KMS-11 (cell line): Measurements from ENCODE around the gene TBC1D9.

Source experiments
- H2AFZ ChIP-seq: fragments of 200-600 bp; sonication (generic); 2 replicates; pipeline ENCODE4 v1.6.1; 2016; ENCODE audit warnings: antibody characterized with exemption, mixed run types, low read depth
- H3K27ac ChIP-seq: fragments of 200-600 bp; sonication (generic); 2 replicates; pipeline ENCODE4 v1.6.1; 2016; ENCODE audit warnings: mild to moderate bottlenecking, mixed run types
- H3K27me3 ChIP-seq: fragments of 200-600 bp; sonication (generic); 2 replicates; pipeline ENCODE4 v1.6.1; 2017; ENCODE audit warnings: mild to moderate bottlenecking, low read depth, mixed run types, moderate library complexity; ENCODE audit not compliant: insufficient read depth
- H3K36me3 ChIP-seq: fragments of 200-600 bp; sonication (generic); 2 replicates; pipeline ENCODE4 v1.6.1; 2017; ENCODE audit warnings: mild to moderate bottlenecking, mixed run types; ENCODE audit not compliant: insufficient read depth
- H3K4me1 ChIP-seq: fragments of 200-600 bp; sonication (generic); 2 replicates; pipeline ENCODE4 v1.6.1; 2016; ENCODE audit warnings: mild to moderate bottlenecking, low read depth, mixed run types; ENCODE audit not compliant: poor library complexity, severe bottlenecking
- H3K4me2 ChIP-seq: fragments of 200-600 bp; sonication (generic); 2 replicates; pipeline ENCODE4 v1.7.0; 2016; ENCODE audit warnings: mild to moderate bottlenecking, mixed run types
- H3K4me3 ChIP-seq: fragments of 200-600 bp; sonication (generic); IDR thresholded peaks from 2 replicates; pipeline ENCODE4 v1.6.1; 2017; ENCODE audit warnings: low read depth, low read length, mixed read lengths; ENCODE audit not compliant: insufficient read depth
- H3K79me2 ChIP-seq: fragments of 200-600 bp; sonication (generic); 2 replicates; pipeline ENCODE4 v1.6.1; 2016; ENCODE audit warnings: low read depth, mixed run types; ENCODE audit not compliant: insufficient read depth
- H3K9ac ChIP-seq: fragments of 200-600 bp; sonication (generic); 2 replicates; pipeline ENCODE4 v1.6.1; 2016; ENCODE audit warnings: mild to moderate bottlenecking, mixed run types
- H4K20me1 ChIP-seq: fragments of 200-600 bp; sonication (generic); 2 replicates; pipeline ENCODE4 v1.6.1; 2016; ENCODE audit warnings: mild to moderate bottlenecking, mixed run types; ENCODE audit not compliant: insufficient read depth
- TF ChIP-seq, protein P1 (sequence below): fragments of 200-600 bp; sonication (generic); conservative IDR thresholded peaks from 2 replicates; pipeline ENCODE4 v1.6.1; 2017; ENCODE audit warnings: low read depth, mild to moderate bottlenecking, antibody characterized with exemption, low read length, moderate library complexity, mixed read lengths

The TBC1D9 gene

DNA sequence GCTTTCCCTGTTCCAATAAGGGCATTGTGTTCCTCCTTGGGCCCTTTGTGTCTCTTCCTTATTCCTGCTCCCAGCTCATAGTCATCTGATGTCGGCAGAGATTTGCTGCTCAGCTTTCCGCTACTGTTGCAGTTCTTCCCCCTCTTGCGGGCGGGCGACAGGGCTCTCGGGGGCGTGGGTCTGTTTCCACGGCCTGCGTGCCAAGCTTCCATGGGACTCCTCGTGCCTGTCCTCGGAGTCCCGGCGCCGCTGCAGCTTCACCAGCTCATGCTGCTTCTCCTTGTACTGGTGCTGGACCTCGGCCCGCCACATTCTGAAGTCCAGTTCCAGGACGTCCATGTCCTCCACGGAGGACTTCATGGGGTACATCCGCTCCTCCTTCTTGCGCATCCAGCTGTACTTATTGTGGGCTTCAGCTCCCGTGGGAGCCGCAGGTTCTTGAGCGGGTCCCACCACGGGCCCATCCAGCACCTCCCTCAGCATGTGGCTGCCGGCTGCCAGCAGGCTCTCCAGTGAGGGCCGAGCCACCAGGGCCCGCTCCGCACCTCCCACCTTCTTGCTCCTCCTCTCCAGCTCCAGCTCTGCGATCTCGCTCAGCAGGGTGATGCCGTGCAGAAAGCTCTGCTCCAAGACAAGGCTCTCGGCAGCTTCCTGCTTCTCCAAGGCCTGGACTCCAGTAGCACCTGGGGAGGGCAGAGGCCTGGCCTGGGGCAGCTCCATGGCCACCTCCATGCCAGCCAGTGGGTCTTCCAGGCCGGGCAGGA, 113.3 kb downstream of the TBC1D9 start:
- Histone ChIP-seq H3K36me3 (no peaks in the 10 kb centered on the region), H3K4me2 (no peak overlapping the region), H3K9ac (no peak overlapping the region)

DNA sequence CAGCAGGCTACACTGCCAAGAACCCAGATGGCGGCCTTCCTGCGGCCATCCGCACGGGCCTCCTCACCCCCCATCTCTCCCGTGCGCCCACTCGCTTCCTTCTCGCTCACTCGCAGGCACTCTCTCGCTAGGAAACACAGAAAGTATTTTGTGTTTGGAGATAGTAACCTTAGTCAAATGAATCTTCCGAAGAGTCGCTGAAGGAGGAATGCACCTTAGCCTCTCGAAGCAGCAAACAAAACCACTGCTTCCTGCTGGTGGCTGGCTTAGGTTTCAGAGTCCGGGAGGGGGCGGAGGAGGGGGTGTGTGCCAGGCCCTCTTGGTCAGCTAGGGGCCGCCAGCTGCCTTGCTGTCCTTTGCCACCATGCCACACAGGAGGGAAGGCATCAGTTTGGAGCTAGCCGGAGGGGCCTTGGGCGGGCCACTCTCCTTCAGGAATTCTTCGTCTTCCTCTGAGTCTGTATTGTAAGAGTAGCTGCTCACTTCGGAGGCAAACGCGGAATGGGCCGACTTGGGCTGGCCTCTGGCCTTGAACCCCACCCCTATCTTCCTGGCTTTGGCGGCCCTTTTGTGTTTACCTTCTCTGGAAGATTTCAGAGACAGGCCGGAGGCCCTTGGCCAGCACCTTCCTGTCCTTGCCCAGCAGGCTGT, 114.3 kb downstream of the TBC1D9 start:
- TF ChIP-seq, protein P1, sequence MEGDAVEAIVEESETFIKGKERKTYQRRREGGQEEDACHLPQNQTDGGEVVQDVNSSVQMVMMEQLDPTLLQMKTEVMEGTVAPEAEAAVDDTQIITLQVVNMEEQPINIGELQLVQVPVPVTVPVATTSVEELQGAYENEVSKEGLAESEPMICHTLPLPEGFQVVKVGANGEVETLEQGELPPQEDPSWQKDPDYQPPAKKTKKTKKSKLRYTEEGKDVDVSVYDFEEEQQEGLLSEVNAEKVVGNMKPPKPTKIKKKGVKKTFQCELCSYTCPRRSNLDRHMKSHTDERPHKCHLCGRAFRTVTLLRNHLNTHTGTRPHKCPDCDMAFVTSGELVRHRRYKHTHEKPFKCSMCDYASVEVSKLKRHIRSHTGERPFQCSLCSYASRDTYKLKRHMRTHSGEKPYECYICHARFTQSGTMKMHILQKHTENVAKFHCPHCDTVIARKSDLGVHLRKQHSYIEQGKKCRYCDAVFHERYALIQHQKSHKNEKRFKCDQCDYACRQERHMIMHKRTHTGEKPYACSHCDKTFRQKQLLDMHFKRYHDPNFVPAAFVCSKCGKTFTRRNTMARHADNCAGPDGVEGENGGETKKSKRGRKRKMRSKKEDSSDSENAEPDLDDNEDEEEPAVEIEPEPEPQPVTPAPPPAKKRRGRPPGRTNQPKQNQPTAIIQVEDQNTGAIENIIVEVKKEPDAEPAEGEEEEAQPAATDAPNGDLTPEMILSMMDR: no peak

More for the DNA sequence above, 113.3 kb downstream of the TBC1D9 start:
- Histone ChIP-seq H3K4me1 (no peaks in the 10 kb centered on the region), H3K27ac (no peak overlapping the region), H4K20me1 (no peaks in the 10 kb centered on the region), H3K79me2 (no peaks in the 10 kb centered on the region), H2AFZ (no peak overlapping the region), H3K4me3 (no peak overlapping the region), H3K27me3 (no peaks in the 10 kb centered on the region)
- TF ChIP-seq, protein P1: no peak

DNA sequence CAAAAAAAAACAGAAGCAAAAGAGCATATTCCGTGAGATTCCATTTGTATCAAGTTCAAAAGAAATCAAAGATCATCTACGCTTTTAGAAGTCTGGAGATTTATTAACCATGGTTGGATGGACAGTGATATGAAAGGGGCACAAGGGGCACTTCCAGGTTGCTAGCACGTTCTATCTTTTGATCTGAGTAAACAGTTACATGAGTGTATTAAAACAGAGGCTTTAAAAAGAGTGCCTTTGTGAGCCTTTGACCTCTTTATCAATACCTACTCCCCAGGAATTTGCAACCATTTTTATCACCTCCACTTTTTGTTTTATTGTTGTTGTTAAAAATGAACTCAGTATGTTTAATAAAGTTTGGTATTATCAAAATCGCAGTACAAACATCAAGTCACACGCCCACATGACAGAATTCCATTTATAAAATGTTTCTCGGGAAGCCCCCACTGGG, 115.1 kb downstream of the TBC1D9 start:
- no peaks in the 10 kb centered on the region for H3K79me2 ChIP-seq
- no peaks in the 10 kb centered on the region for H4K20me1 ChIP-seq
- no peak overlapping the region for H2AFZ ChIP-seq
- H3K27me3 ChIP-seq: no peaks in the 10 kb centered on the region
- H3K36me3 ChIP-seq: no peaks in the 10 kb centered on the region
- H3K27ac ChIP-seq: no peak overlapping the region
- no peaks in the 10 kb centered on the region for H3K4me1 ChIP-seq
- H3K4me3 ChIP-seq: no peak overlapping the region
- H3K4me2 ChIP-seq: no peak overlapping the region
- H3K9ac ChIP-seq: no peak overlapping the region
- TF ChIP-seq, protein P1: no peak

More for the DNA sequence above, 114.3 kb downstream of the TBC1D9 start:
- Histone ChIP-seq H3K27me3 (no peaks in the 10 kb centered on the region), H3K36me3 (no peaks in the 10 kb centered on the region), H3K79me2 (no peaks in the 10 kb centered on the region), H3K4me2 (no peak overlapping the region), H3K9ac (no peak overlapping the region), H3K4me1 (no peaks in the 10 kb centered on the region), H2AFZ (no peak overlapping the region), H3K4me3 (no peak overlapping the region), H3K27ac (no peak overlapping the region), H4K20me1 (no peaks in the 10 kb centered on the region)

DNA sequence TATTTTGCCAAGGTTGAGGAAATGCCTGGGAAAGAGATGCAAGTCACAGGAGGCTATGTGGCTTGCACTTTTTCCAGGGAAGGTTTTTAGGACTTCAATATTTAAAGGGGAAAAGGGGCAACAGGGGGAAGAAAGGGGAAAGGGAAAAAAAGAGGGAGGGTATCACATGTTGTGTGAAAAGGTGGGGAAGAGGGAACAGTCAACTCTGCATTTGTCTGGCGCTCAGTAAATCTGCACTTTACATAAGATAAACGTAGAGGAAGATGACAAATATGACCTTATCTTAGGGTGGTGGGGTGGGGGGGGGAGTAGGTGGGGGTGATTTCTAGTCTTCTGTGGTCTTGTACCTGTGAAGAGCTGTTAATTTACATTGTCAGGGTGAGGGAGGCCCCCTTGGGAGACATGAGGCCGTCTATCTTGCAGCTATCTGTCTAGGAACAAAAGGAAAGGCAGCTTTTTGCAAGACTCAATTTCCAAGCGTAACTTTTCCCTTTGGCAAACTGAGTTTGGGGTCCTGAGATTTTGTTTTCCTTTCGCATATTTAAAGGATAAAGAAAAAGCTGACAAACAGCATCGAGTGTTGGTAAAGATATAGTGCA, 115.9 kb downstream of the TBC1D9 start:
- no peaks in the 10 kb centered on the region for H3K79me2 ChIP-seq
- H3K36me3 ChIP-seq: no peaks in the 10 kb centered on the region
- H2AFZ ChIP-seq: no peak overlapping the region
- TF ChIP-seq, protein P1: no peak
- no peaks in the 10 kb centered on the region for H3K4me1 ChIP-seq
- no peak overlapping the region for H3K9ac ChIP-seq
- no peaks in the 10 kb centered on the region for H4K20me1 ChIP-seq
- H3K27me3 ChIP-seq: no peaks in the 10 kb centered on the region
- H3K4me3 ChIP-seq: no peak overlapping the region
- no peak overlapping the region for H3K27ac ChIP-seq
- H3K4me2 ChIP-seq: no peak overlapping the region
